Vagina (tissue), 2 donors: Measurements from ENCODE around the gene SPECC1L. TPM values are rescaled to one million over a fixed set of nuclear protein-coding genes. Genes with fewer than 3 reads are reported as not detected.

Source experiments
- DNase-seq, 2 donors: peaks; one replicate each; pipeline ENCODE4 v3.0.0-alpha.2; 2017; ENCODE audit errors: extremely low spot score in 2 of 2
- H3K27ac ChIP-seq: fragments of 200-600 bp; sonication (generic); one replicate; pipeline ENCODE4 v1.5.1; 2019
- H3K27me3 ChIP-seq: fragments of 200-600 bp; sonication (generic); one replicate; pipeline ENCODE4 v1.5.1; 2019
- H3K36me3 ChIP-seq, 2 donors: fragments of 200-600 bp; sonication (generic); one replicate each; pipeline ENCODE4 v1.5.1; 2017 to 2019
- H3K4me1 ChIP-seq: fragments of 200-600 bp; sonication (generic); one replicate; pipeline ENCODE4 v1.5.1; 2019
- H3K4me3 ChIP-seq, 2 donors: fragments of 200-600 bp; sonication (generic); 1 replicate in 1 of 2; 2 replicates in 1 of 2; pipeline ENCODE4 v1.5.1; 2016 to 2019
- H3K9me3 ChIP-seq: fragments of 200-600 bp; sonication (generic); one replicate; pipeline ENCODE4 v1.5.1; 2019
- POLR2A ChIP-seq, 2 donors: fragments of 450-650 bp; IDR thresholded peaks; one replicate each; pipeline ENCODE4 v1.6.1; 2017; ENCODE audit warnings: antibody characterized with exemption in 2 of 2, mild to moderate bottlenecking in 2 of 2, moderate library complexity in 2 of 2
- POLR2AphosphoS5 ChIP-seq, 2 donors: sonication (generic); formaldehyde crosslinking; IDR thresholded peaks; one replicate each; pipeline ENCODE4 v1.9.0; 2017; ENCODE audit warnings: antibody characterized with exemption in 2 of 2, mild to moderate bottlenecking in 2 of 2, low read depth in 1 of 2; ENCODE audit not compliant: insufficient read depth in 1 of 2
- intact Hi-C: fragments of 100-400 bp; cut with DNase I; formaldehyde crosslinking; loops from one replicate; pipeline ENCODE4 v1.15.1; 2023
- total RNA-seq: library from RNA; depleted of rRNA; stranded (reverse); fragments of >200 nt; gene quantifications from one replicate; pipeline ENCODE4 v1.2.3, GENCODE V29; 2016
- TF ChIP-seq, protein P1 (sequence below), 3 experiments: fragments of 450-650 bp in 2 of 3; fragments of 200-600 bp in 1 of 3; sonication (generic) in 1 of 3; IDR thresholded peaks; one replicate each; pipeline ENCODE4 v1.5.1; 2017 to 2019; ENCODE audit warnings: antibody characterized with exemption in 3 of 3, mild to moderate bottlenecking in 2 of 3, moderate library complexity in 2 of 3

The SPECC1L gene
- total RNA-seq, 1 donor from 2014 or later, result 38.8 TPM

DNA sequence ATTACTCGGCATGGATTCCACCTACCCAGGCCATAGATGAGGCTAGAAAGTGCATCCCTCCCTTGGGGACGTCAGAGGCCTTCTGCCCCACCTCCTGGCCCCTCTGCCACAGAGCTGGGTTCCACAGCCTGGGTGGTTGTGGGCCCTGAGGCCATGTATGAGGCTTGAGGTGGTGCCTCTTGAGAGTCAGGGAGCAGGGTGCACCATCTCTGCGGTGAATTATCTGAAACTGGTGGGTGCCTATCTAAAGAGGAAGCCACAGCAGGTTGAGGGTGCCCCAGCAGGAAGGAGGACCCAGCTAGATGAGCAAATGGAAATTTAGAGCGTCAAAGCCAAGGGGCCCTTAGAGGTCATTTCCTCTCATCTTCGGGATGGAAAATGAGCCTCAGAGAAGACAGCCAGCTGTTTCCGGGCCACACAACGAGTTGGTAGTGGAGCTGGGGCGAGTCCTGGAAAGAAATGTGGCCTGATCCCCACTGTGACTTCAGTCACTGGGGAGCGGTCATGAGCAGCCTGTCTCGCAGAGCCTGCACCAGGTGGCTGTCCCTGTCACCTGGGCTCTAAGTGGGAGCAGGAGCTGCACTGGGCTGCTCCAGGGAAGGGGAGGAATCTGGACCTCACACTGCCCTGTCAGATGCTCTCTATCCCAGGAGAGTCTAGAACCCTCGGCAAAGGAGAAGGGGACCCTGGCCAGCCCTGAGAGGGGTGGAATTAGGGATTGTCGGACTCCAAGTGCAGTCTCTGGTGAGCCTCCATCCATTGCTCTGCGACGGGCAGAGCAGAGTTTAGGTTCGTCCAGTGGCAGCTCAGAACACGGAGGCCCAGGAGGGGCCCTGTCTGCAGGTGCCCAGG, 164.1 kb downstream of the SPECC1L start:
- Histone ChIP-seq H3K27ac (peak overlapping the region; percentile 17), H3K36me3 (no peaks in the 10 kb centered on the region), H3K9me3 (no peaks in the 10 kb centered on the region), H3K4me1 (peaks cover 43% of the 10 kb centered on the region), H3K4me3 (no peak overlapping the region), H3K27me3 (no peaks in the 10 kb centered on the region)
- intact Hi-C loops, result no loop called here
- no peak for DNase-seq
- TF ChIP-seq POLR2AphosphoS5 (IDR thresholded peaks at IDR 0.05; ENCODE audit: insufficient read depth in 1 of 2, low read depth in 1 of 2) (peak in 1 of 2 donors; percentile 54), POLR2A (IDR thresholded peaks at IDR 0.05) (no peak)

DNA sequence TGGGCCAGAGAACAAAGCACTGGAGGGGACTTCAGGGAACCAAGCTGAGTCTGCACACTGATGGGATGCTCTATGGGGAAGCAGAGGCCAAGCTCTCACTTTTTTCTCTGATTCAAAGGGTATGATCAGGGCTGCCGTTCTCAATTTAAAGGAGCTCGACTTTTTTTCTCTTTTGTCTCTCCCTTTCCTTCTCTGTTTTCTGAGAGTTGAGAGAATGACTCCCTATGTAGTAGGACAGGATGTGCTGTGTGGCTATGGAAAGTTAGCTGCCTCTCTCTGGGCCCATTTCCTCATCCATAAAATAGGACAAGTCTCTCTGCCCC, 164.7 kb downstream of the SPECC1L start:
- no peaks in the 10 kb centered on the region for H3K27me3 ChIP-seq
- TF ChIP-seq, protein P1, sequence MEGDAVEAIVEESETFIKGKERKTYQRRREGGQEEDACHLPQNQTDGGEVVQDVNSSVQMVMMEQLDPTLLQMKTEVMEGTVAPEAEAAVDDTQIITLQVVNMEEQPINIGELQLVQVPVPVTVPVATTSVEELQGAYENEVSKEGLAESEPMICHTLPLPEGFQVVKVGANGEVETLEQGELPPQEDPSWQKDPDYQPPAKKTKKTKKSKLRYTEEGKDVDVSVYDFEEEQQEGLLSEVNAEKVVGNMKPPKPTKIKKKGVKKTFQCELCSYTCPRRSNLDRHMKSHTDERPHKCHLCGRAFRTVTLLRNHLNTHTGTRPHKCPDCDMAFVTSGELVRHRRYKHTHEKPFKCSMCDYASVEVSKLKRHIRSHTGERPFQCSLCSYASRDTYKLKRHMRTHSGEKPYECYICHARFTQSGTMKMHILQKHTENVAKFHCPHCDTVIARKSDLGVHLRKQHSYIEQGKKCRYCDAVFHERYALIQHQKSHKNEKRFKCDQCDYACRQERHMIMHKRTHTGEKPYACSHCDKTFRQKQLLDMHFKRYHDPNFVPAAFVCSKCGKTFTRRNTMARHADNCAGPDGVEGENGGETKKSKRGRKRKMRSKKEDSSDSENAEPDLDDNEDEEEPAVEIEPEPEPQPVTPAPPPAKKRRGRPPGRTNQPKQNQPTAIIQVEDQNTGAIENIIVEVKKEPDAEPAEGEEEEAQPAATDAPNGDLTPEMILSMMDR (IDR thresholded peaks at IDR 0.05), result no peak
- TF ChIP-seq POLR2A (IDR thresholded peaks at IDR 0.05) (no peak), POLR2AphosphoS5 (IDR thresholded peaks at IDR 0.05; ENCODE audit: insufficient read depth in 1 of 2, low read depth in 1 of 2) (no peak)
- no peak for DNase-seq
- H3K4me3 ChIP-seq, result no peak overlapping the region
- H3K9me3 ChIP-seq, result no peaks in the 10 kb centered on the region
- H3K4me1 ChIP-seq, result peaks cover 43% of the 10 kb centered on the region
- intact Hi-C loops, result no loop called here
- H3K27ac ChIP-seq, result no peak overlapping the region
- H3K36me3 ChIP-seq, result no peaks in the 10 kb centered on the region

DNA sequence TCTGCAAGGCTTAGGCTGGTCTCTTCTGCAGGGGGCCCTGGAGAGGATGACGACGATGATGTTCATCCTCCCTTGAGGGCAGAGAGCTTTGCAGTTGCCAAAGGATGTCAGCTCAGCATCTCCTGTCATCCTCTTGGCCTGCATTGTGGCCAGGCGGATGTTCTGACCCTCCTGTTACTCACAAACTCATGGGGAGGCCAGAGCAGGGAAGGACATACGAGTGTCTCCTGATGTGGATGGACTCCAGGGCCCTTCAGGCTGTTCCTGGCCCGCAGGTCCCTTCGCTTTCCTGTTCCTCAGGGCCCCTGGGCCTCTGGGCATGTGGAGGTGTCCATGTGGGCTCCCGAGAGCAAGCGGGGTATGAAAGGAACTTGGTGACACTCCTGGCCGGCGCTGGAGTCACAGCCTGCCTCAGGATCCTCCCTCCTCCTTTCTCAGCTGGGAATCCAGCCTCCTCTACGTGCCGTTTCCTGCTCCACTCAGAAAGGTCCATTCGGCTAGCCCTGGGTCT, 165.3 kb downstream of the SPECC1L start:
- peaks cover 43% of the 10 kb centered on the region for H3K4me1 ChIP-seq
- no peak for DNase-seq
- H3K36me3 ChIP-seq, result no peaks in the 10 kb centered on the region
- H3K9me3 ChIP-seq, result no peaks in the 10 kb centered on the region
- no peak overlapping the region for H3K27ac ChIP-seq
- H3K27me3 ChIP-seq, result no peaks in the 10 kb centered on the region
- intact Hi-C loops, result no loop called here
- no peak overlapping the region for H3K4me3 ChIP-seq
- TF ChIP-seq, protein P1 (IDR thresholded peaks at IDR 0.05), result no peak

DNA sequence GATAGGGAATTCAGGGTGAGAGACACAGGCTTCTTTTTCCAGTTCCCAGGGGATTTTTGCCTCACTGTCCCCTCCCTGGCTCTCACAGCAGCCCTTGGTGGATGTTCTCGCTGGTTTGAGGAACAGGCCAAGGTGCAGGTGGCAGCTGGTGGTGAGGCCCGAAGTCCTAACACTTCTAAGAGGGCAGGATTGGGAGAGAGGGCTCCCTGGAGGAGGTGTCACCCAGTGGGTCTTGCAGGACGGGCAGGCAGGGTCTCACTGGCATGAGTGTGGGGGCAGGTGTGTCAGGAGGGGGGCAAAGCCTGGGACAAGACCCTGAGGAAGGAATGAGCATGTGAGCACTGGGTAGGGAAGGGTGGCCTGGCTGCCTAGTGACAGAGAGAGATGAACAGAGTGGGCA, 165.9 kb downstream of the SPECC1L start:
- Histone ChIP-seq H3K27ac (no peak overlapping the region), H3K9me3 (no peaks in the 10 kb centered on the region)
- intact Hi-C loops, result no loop called here

DNA sequence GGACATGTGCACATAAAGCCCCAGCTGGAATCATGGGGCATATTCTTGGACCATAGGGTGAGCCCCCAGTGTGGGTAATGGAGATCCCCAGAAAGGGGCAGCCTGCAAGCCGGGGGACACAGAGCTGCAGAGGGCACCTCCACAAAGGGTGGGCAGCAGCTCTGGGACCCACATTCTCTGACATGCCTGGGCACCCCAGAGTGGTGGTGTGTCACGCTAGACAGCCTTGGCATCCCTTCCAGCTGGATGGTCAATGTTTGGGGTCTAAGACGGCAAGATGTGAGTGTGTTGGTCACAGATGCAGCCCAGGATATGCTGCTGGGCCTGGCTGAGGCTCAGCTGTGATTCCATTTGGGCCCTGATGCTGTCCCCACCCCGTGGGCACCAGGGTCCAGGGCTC, 166.5 kb downstream of the SPECC1L start:
- Histone ChIP-seq H3K4me3 (no peak overlapping the region), H3K27ac (no peak overlapping the region), H3K9me3 (no peaks in the 10 kb centered on the region), H3K27me3 (no peaks in the 10 kb centered on the region), H3K4me1 (peaks cover 36% of the 10 kb centered on the region), H3K36me3 (no peaks in the 10 kb centered on the region)
- intact Hi-C loops, result no loop called here
- TF ChIP-seq POLR2AphosphoS5 (IDR thresholded peaks at IDR 0.05; ENCODE audit: insufficient read depth in 1 of 2, low read depth in 1 of 2), result no peak
- no peak for TF ChIP-seq POLR2A (IDR thresholded peaks at IDR 0.05)
- TF ChIP-seq, protein P1 (IDR thresholded peaks at IDR 0.05), result no peak
- DNase-seq, result no peak

More for the DNA sequence above, 165.9 kb downstream of the SPECC1L start:
- Histone ChIP-seq H3K27me3 (no peaks in the 10 kb centered on the region), H3K4me3 (no peak overlapping the region), H3K4me1 (peaks cover 41% of the 10 kb centered on the region), H3K36me3 (no peaks in the 10 kb centered on the region)
- TF ChIP-seq, protein P1 (IDR thresholded peaks at IDR 0.05), result no peak
- TF ChIP-seq POLR2A (IDR thresholded peaks at IDR 0.05) (no peak), POLR2AphosphoS5 (IDR thresholded peaks at IDR 0.05; ENCODE audit: insufficient read depth in 1 of 2, low read depth in 1 of 2) (no peak)
- DNase-seq, result no peak
